Measurements from ENCODE around the gene PRR33.

Gene PRR33

GRCh38 chr11:1927848-1928469 is 36.3 kb upstream of the PRR33 start:
- no peak for DNase-seq

- no peak for DNase-seq
Observed at GRCh38 chr11:1927026-1927847, 35.5 kb upstream of the PRR33 start.

GRCh38 chr11:1926156-1927025 is 34.7 kb upstream of the PRR33 start:
- DNase-seq: no peak

GRCh38 chr11:1925373-1926155 is 33.9 kb upstream of the PRR33 start:
- no peak for DNase-seq

- no peak for DNase-seq
Observed at GRCh38 chr11:1924646-1925372, 33.1 kb upstream of the PRR33 start.

GRCh38 chr11:1924181-1924580 is 32.5 kb upstream of the PRR33 start:
- no peak for DNase-seq

GRCh38 chr11:1923201-1923956 is 31.7 kb upstream of the PRR33 start:
- no peak for DNase-seq

GRCh38 chr11:1922481-1923081 is 30.9 kb upstream of the PRR33 start:
- DNase-seq: no peak

- no peak for DNase-seq
Observed at GRCh38 chr11:1921574-1922141, 30.0 kb upstream of the PRR33 start.

- DNase-seq: no peak
Observed at GRCh38 chr11:1920909-1921573, 29.3 kb upstream of the PRR33 start.

GRCh38 chr11:1920128-1920908 is 28.6 kb upstream of the PRR33 start:
- DNase-seq: no peak

- no peak for DNase-seq
Observed at GRCh38 chr11:1919391-1920127, 27.9 kb upstream of the PRR33 start, which contains the start of gene TNNT3. TNNT3 (plus strand) TSS chr11:1919703; CDS start chr11:1922875, 3,172 bp downstream.

- DNase-seq: no peak
Observed at GRCh38 chr11:1918436-1919315, 27.0 kb upstream of the PRR33 start.

GRCh38 chr11:1917523-1918435 is 26.1 kb upstream of the PRR33 start:
- no peak for DNase-seq

GRCh38 chr11:1916986-1917522 is 25.4 kb upstream of the PRR33 start:
- DNase-seq: no peak
